ENCODE data around the gene NFIX.

- no peak for TF ChIP-seq CTCF (conservative IDR thresholded peaks at IDR 0.05; ENCODE audit: low read depth in 2 of 2)
- TF ChIP-seq EZH2 (IDR thresholded peaks at IDR 0.05; ENCODE audit: low read depth, unreplicated experiment), result no peak
- no peak for TF ChIP-seq POLR2AphosphoS5 (IDR thresholded peaks at IDR 0.05; ENCODE audit: low read depth)
- TF ChIP-seq NANOG (IDR thresholded peaks at IDR 0.05; ENCODE audit: borderline replicate concordance), result no peak
- no peak for TF ChIP-seq CREB1 (CRISPR knock-in tag; IDR thresholded peaks at IDR 0.05; ENCODE audit: low read depth)
Measured at GRCh38 chr19:13037731-13038130, 42.5 kb downstream of the NFIX start.

Measured in GM23338 (cell line).